ENCODE data around the gene FAM222A.

FAM222A gene

GRCh38 chr12:109696485-109697269 lies 16.9 kb upstream of the FAM222A start:
- TF ChIP-seq CTCF (IDR thresholded peaks at IDR 0.05; ENCODE audit: extremely low read depth, insufficient read depth, missing control alignments) = no peak
- in situ Hi-C loops (cut with MboI; ENCODE audit: low pct_unique_long_range_greater_than_20kb, low sequenced_read_pairs, unreplicated experiment) = no loop called here
- DNase-seq (ENCODE audit: low spot score) = no peak

DNA sequence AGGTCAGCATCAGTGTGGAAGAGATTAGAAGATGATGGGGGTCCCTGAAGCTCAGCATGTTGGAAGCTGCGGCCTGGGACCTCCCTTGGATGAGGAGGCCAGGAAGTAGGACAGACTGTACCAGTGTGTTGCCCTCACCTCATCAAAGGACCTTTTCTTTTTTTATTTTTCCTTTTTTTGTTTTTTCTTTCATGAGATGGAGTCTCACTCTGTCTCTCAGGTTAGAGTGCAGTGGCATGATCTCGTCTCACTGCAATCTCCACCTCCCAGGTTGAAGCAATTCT lies 16.4 kb upstream of the FAM222A start:
- no peak for DNase-seq (ENCODE audit: low spot score)
- in situ Hi-C loops (cut with MboI; ENCODE audit: low pct_unique_long_range_greater_than_20kb, low sequenced_read_pairs, unreplicated experiment) = no loop called here
- TF ChIP-seq CTCF (IDR thresholded peaks at IDR 0.05; ENCODE audit: extremely low read depth, insufficient read depth, missing control alignments) = no peak

- no peak for DNase-seq (ENCODE audit: low spot score)
- in situ Hi-C loops (cut with MboI; ENCODE audit: low pct_unique_long_range_greater_than_20kb, low sequenced_read_pairs, unreplicated experiment) = no loop called here
- no peak for TF ChIP-seq CTCF (IDR thresholded peaks at IDR 0.05; ENCODE audit: extremely low read depth, insufficient read depth, missing control alignments)
These were observed 15.7 kb upstream of the FAM222A start for GRCh38 chr12:109697877-109698468.

- no peak for TF ChIP-seq CTCF (IDR thresholded peaks at IDR 0.05; ENCODE audit: extremely low read depth, insufficient read depth, missing control alignments)
- no peak for DNase-seq (ENCODE audit: low spot score)
These were observed 14.8 kb upstream of the FAM222A start for GRCh38 chr12:109698820-109699219.

DNA sequence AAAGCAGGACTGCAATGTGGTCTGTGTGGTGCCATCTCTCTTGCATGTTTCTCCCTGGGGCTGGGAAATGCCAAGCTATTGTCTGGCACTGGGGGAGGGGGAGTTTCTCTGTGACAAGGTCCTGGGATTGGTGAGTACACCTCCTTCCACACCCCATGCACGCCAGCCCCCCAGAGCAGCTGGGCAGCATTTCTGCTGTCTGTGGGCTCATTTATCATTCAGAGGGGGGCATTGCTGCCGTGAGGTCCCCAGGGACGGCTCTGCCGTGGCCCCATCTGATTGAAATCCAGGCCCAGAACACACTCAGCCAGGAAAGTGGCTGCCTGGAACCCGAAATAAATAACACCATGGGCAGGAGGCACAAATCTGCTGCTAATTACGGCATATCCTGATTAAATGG lies 12.6 kb upstream of the FAM222A start:
- DNase-seq (ENCODE audit: low spot score) = no peak
- no peak for TF ChIP-seq CTCF (IDR thresholded peaks at IDR 0.05; ENCODE audit: extremely low read depth, insufficient read depth, missing control alignments)
- in situ Hi-C loops (cut with MboI; ENCODE audit: low pct_unique_long_range_greater_than_20kb, low sequenced_read_pairs, unreplicated experiment) = no loop called here

More at GRCh38 chr12:109698820-109699219, 14.8 kb upstream of the FAM222A start:
- in situ Hi-C loops (cut with MboI; ENCODE audit: low pct_unique_long_range_greater_than_20kb, low sequenced_read_pairs, unreplicated experiment) = no loop called here

DNA sequence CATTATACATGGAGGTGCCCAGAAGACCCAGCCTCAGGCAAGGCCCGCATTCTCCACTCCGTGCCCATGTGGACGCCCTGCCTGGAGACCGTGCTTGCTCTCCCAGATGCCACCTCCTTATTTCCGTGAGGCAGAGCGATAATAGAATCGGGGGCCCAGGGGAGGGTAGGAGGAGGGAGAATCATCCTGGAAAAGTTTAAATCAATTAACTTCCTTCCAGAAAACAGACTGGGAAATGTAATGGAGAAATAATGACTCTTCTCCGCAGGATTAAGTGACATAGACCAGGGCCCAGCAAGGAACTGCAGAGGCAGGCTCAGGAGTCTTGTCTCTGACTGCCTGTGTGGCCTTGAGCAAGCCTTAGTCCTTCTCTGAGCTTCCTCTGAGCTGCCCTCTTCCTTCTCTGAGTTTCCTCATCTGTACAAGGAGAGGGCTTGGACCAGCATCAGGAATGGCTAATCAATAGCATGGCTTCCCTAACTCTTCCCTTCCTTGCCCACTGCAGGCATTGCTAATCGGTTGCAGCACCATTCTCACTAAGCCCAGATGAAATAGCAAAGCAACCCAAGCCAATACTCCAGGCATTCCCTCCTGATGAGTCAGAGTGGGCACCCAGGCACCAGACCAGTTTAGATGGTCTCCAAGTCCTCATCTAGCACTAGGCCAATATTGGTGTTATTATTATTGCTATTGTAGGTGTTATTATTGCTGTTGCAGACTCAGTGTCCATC lies 11.3 kb upstream of the FAM222A start:
- TF ChIP-seq CTCF (IDR thresholded peaks at IDR 0.05; ENCODE audit: extremely low read depth, insufficient read depth, missing control alignments) = no peak
- no peak for DNase-seq (ENCODE audit: low spot score)
- in situ Hi-C loops (cut with MboI; ENCODE audit: low pct_unique_long_range_greater_than_20kb, low sequenced_read_pairs, unreplicated experiment) = no loop called here

All from GM13977 (cell line).